ENCODE measurements around the gene CDK17. TPM values are rescaled to one million over a fixed set of nuclear protein-coding genes. Genes with fewer than 3 reads are reported as not detected.

The CDK17 gene
- total and polyA plus RNA-seq, 9 of the 15 experiments (the other 6 are each of a cell fraction or from before 2014, with no cell fraction given) = 4.8 to 39.3 (median 21.6) TPM

DNA sequence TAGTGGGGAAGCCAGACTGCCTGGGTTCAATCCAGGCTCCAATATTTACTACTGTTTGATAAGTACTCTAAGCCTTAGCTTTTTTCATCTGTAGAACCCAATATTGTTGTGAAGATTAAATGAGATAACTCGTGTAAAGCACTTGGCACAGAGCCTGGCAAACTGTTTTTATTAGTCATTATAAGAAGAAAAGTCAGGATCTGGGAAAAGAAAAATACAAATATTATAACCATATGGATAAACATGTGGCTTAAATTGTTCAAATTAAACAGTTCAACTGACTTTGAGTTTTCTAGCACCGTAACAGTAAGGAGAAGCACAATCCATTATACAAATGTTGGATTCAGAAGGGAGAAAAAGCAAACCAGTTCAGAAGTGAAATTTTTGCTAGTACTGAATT lies 22.0 kb upstream of the CDK17 start:
- BruUV-seq (replicated peaks) = no TSS peak
- in situ Hi-C loops (cut with MboI) = no loop called here
- FAIRE-seq = no peak
- ChIA-PET CTCF (ENCODE audit: low intra/inter-chr PET ratio) (no interaction called here), POLR2A (interaction anchor here (0.6 kb wide), 1 partner anchor 154 kb away, joined by 3 read pairs; no protein-coding TSS in a partner anchor)
- H3K9me1 ChIP-seq (ENCODE audit: control insufficient read depth, insufficient read depth, low read length) = no peaks in the 10 kb centered on the region
- H3K79me2 ChIP-seq (ENCODE audit: control insufficient read depth, insufficient read depth, low read length) = no peaks in the 10 kb centered on the region
- WGBS (ENCODE audit: insufficient coverage, low coverage, missing lambda C conversion rate) = 54% methylated on average over 2 of the region's 2 CpGs
- no peak overlapping the region for H3K9ac ChIP-seq (ENCODE audit: insufficient read depth in 1 of 2, low read depth in 2 of 2, low read length in 2 of 2)
- no peak overlapping the region for H3K4me2 ChIP-seq (ENCODE audit: insufficient read depth, low read length)
- TF ChIP-seq MCM5 (IDR thresholded peaks at IDR 0.05; ENCODE audit: low read depth) (no peak), PREB (CRISPR knock-in tag; IDR thresholded peaks at IDR 0.05) (no peak), C11orf30 (IDR thresholded peaks at IDR 0.05; ENCODE audit: low read depth) (no peak), MAFK (IDR thresholded peaks at IDR 0.05; ENCODE audit: low read length) (no peak), CC2D1A (IDR thresholded peaks at IDR 0.05) (no peak), PYGO2 (tag; IDR thresholded peaks at IDR 0.05) (no peak), ZNF79 (CRISPR knock-in tag; IDR thresholded peaks at IDR 0.05; ENCODE audit: low read depth) (no peak), TEAD2 (tag; IDR thresholded peaks at IDR 0.05) (no peak), ZNF778 (CRISPR knock-in tag; IDR thresholded peaks at IDR 0.05) (no peak), ZFX (CRISPR knock-in tag; IDR thresholded peaks at IDR 0.05) (no peak), ZNF146 (CRISPR knock-in tag; IDR thresholded peaks at IDR 0.05; ENCODE audit: unreplicated experiment) (no peak), MTA2 (IDR thresholded peaks at IDR 0.05; ENCODE audit: low read depth) (no peak)
- DNase-seq (ENCODE audit: extremely low read depth in 1 of 4, low spot score in 3 of 4) = no peak
- H3K9me3 ChIP-seq (replicated peaks; ENCODE audit: control insufficient read depth, insufficient read depth, low read depth, low read length) = no peaks in the 10 kb centered on the region
- H3K4me1 ChIP-seq (replicated peaks in 1 of 2; ENCODE audit: control insufficient read depth in 2 of 2, insufficient read depth in 2 of 2, low read length in 2 of 2) = no peaks in the 10 kb centered on the region; a peak in 1 of 5 replicates
- no peaks in the 10 kb centered on the region for H3K36me3 ChIP-seq (ENCODE audit: control insufficient read depth, insufficient read depth, low read length)
- H3K4me3 ChIP-seq = no peak overlapping the region
- H2AFZ ChIP-seq (ENCODE audit: low read depth, low read length) = no peak overlapping the region
- no peaks in the 10 kb centered on the region for H4K20me1 ChIP-seq (replicated peaks; ENCODE audit: control insufficient read depth, insufficient read depth, low read length)
- intact Hi-C loops (cut with micrococcal nuclease) = no loop called here
- ATAC-seq = no peak
- H3K27ac ChIP-seq (ENCODE audit: extremely low read depth, low read depth, low read length) = no peak overlapping the region
- H3K27me3 ChIP-seq (ENCODE audit: control insufficient read depth in 2 of 2, insufficient read depth in 2 of 2, low read length in 2 of 2) = no peaks in the 10 kb centered on the region

Data from K562 (cell line).